Ovary (tissue), 9 donors: Measurements from ENCODE around the gene GLT1D1. TPM values are rescaled to one million over a fixed set of nuclear protein-coding genes. Genes with fewer than 3 reads are reported as not detected.

Source experiments
- DNase-seq, 5 donors: peaks; one replicate each; pipeline ENCODE4 v3.0.0-alpha.2; 2019 to 2020
- H3K27ac ChIP-seq, 2 donors: fragments of 200-600 bp; one replicate each; pipeline versions ENCODE4 v1.5.1 to v1.8.0; 2019 to 2022
- H3K27me3 ChIP-seq: fragments of 200-600 bp; one replicate; pipeline ENCODE4 v1.8.0; 2022
- H3K36me3 ChIP-seq: fragments of 200-600 bp; sonication (generic); one replicate; pipeline ENCODE4 v1.5.1; 2019
- H3K4me1 ChIP-seq: one replicate; pipeline ENCODE4 v1.8.1; 2013; ENCODE audit warnings: mild to moderate bottlenecking, moderate library complexity; ENCODE audit not compliant: insufficient read depth
- H3K4me3 ChIP-seq: fragments of 200-600 bp; sonication (generic); one replicate; pipeline ENCODE4 v1.5.1; 2017
- H3K9me3 ChIP-seq, 2 donors: fragments of 200-600 bp in 1 of 2; sonication (generic) in 1 of 2; one replicate each; pipeline versions ENCODE4 v1.5.1 to v1.8.1; 2013 to 2019; ENCODE audit warnings: mild to moderate bottlenecking in 1 of 2, moderate library complexity in 1 of 2
- CTCF ChIP-seq, 3 donors: fragments of 450-650 bp in 2 of 3; fragments of 200-600 bp in 1 of 3; IDR thresholded peaks; one replicate each; pipeline versions ENCODE4 v1.5.1 to v1.8.0; 2016 to 2022; ENCODE audit warnings: antibody characterized with exemption in 3 of 3, mild to moderate bottlenecking in 1 of 3
- EP300 ChIP-seq: sonication (generic); formaldehyde crosslinking; IDR thresholded peaks from one replicate; pipeline ENCODE4 v1.6.1; 2017; ENCODE audit warnings: antibody characterized with exemption
- POLR2A ChIP-seq: fragments of 450-650 bp; IDR thresholded peaks from one replicate; pipeline ENCODE4 v1.6.1; 2017; ENCODE audit warnings: antibody characterized with exemption, mild to moderate bottlenecking, moderate library complexity
- WGBS, 3 donors: extraction: QIAGEN DNeasy Blood & Tissue Kit in 1 of 3; methylation state at CpG; one replicate each; pipeline versions ENCODE4 v1.1.5 to v1.1.7; 2013 to 2017; 5-methylcytosine and 5-hydroxymethylcytosine counted together
- intact Hi-C, 4 donors: fragments of 100-400 bp; cut with DNase I; formaldehyde crosslinking; loops; one replicate each; pipeline versions ENCODE4 v1.11.0 to v1.15.1; 2022 to 2023
- polyA plus RNA-seq, 2 donors: library from polyadenylated mRNA; stranded (reverse); fragments of 200-250 nt in 1 of 2; fragments of 350-450 nt in 1 of 2; fragmentation: Illumina TruSeq in 1 of 2; extraction: RNeasy Lipid Tissue Mini Kit (QIAGEN cat#74804) in 1 of 2; gene quantifications; one replicate each; pipeline ENCODE4 v1.2.3, GENCODE V29; 2013 to 2014
- total RNA-seq, 7 donors: library from RNA; depleted of rRNA in 2 of 7; stranded (reverse); fragments of >200 nt in 2 of 7; fragmentation: NEBNext Ultra II Directional in 3 of 7; extraction: Animal tissue kit (Norgen Biotek cat#: 25700) in 3 of 7; gene quantifications; one replicate each; pipeline versions ENCODE4 v1.1.0 to v1.2.4, GENCODE V29; 2016 to 2023
- donor health status: DM: no; HTN: no; CAD: no; lungs with moderate emphysema.
- donor health status: DM: no; HTN: no; CAD: no.
- donor health status: Bipolar disorder and iron deficiency.
- donor health status: DM: yes; HTN: yes; CAD: no.
- donor health status: DM: no; HTN: no; CAD: no.
- donor health status: DM: yes; HTN: yes; CAD: no.

The GLT1D1 gene
- total and polyA plus RNA-seq, 9 donors: 0.12 to 0.61 (median 0.24) TPM; not detected in 1

- Histone ChIP-seq H3K27ac (no peak overlapping the region), H3K4me3 (no peak overlapping the region), H3K9me3 (no peaks in the 10 kb centered on the region), H3K4me1 (peaks cover 10% of the 10 kb centered on the region), H3K36me3 (no peaks in the 10 kb centered on the region), H3K27me3 (no peaks in the 10 kb centered on the region)
- no peak for TF ChIP-seq POLR2A
- TF ChIP-seq CTCF (IDR thresholded peaks at IDR 0.05): no peak
- no peak for TF ChIP-seq EP300
- DNase-seq: no peak
- intact Hi-C loops: no loop called here
- WGBS, 3 donors: 94 to 96% (median 94%) methylated on average over 10 of the region's 10 CpGs
These were observed 39.9 kb upstream of the GLT1D1 start for GRCh38 chr12:128813392-128813791.

DNA sequence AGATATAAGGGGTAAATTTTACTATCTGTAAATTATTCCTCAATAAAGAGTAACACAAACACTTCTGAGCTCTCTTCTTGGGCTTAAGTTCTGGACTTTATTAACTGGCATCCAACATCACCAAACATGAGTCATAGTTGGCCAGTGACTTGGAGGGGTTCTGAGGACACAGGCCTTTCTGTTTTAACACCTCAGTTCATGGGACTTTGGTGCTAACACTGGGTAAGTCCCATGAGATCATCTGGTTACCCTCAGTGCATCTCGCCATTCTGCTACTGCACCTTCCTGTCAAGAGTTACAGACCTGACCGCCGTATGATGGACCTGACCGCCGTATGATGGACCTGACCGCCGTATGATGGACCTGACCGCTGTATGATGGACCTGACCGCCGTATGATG, 39.4 kb upstream of the GLT1D1 start:
- H3K36me3 ChIP-seq: no peaks in the 10 kb centered on the region
- no peak for DNase-seq
- WGBS, 3 donors: 80 to 88% (median 82%) methylated on average over 10 of the region's 10 CpGs
- H3K27ac ChIP-seq: no peak overlapping the region
- TF ChIP-seq CTCF (IDR thresholded peaks at IDR 0.05) (no peak), EP300 (no peak), POLR2A (no peak)
- H3K4me3 ChIP-seq: no peak overlapping the region
- peaks cover 13% of the 10 kb centered on the region for H3K4me1 ChIP-seq
- H3K27me3 ChIP-seq: no peaks in the 10 kb centered on the region
- no peaks in the 10 kb centered on the region for H3K9me3 ChIP-seq
- intact Hi-C loops: no loop called here

GRCh38 chr12:128814411-128815261, 38.6 kb upstream of the GLT1D1 start:
- H3K4me3 ChIP-seq: no peak overlapping the region
- H3K9me3 ChIP-seq: no peaks in the 10 kb centered on the region
- no peak for DNase-seq
- no peaks in the 10 kb centered on the region for H3K27me3 ChIP-seq
- H3K27ac ChIP-seq: no peak overlapping the region
- intact Hi-C loops: no loop called here
- no peaks in the 10 kb centered on the region for H3K36me3 ChIP-seq
- peaks cover 13% of the 10 kb centered on the region for H3K4me1 ChIP-seq
- 94 to 95% (median 94%) methylated on average over 25 of the region's 25 CpGs for WGBS, 3 donors
- TF ChIP-seq CTCF (IDR thresholded peaks at IDR 0.05) (no peak), POLR2A (no peak), EP300 (no peak)

DNA sequence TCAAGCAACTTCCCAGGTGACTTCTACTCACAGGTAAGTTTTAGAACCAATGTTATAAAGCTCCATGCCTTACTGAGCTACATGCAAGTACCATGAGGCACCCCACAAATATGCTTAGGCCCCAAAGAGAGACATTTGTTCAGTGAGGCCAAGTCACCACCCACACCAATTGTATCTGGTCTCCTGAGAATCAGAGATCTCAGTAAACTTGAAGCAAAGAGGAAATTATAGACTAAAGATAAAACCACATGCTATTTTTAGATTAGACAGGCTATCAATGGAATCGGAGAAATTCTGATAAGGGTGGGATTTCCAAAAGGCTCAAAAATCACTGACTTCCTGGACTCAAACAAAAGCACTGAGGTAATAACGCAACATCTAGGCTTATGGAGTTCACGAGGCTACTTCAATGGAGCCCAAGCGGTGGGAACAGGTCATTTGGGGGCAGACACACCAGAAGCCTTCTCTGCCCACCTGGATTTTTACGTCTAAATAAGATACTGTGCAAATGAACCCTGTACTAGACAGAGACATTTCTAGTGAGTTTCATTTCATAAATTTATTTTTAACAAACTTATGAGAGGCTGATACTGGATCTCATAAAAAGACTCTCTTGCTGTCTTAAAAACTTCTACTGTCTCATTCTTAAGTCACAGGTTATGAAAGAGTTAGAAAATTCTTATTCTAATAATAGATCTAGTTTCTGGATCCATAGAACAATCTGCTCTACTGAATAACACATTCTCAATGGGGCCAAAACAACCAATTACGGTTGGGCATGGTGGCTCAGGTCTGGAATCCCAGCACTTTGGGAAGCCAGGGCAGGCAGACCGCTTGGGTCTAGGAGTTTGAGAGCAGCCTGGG, 37.3 kb upstream of the GLT1D1 start:
- H3K4me1 ChIP-seq: peaks cover 9% of the 10 kb centered on the region
- H3K27me3 ChIP-seq: no peaks in the 10 kb centered on the region
- intact Hi-C loops: no loop called here
- no peaks in the 10 kb centered on the region for H3K36me3 ChIP-seq
- no peak overlapping the region for H3K27ac ChIP-seq
- TF ChIP-seq CTCF (IDR thresholded peaks at IDR 0.05) (no peak), EP300 (no peak), POLR2A (no peak)
- H3K4me3 ChIP-seq: no peak overlapping the region
- no peaks in the 10 kb centered on the region for H3K9me3 ChIP-seq
- DNase-seq: no peak
- 80 to 86% (median 86%) methylated on average over 7 of the region's 7 CpGs for WGBS, 3 donors
